ENCODE results near the gene SUCLG2.

Gene SUCLG2

GRCh38 chr3:67481126-67481525, 173.3 kb downstream of the SUCLG2 start:
- 95% methylated on average over 4 of the region's 4 CpGs for WGBS
- Histone ChIP-seq H3K14ac (ENCODE audit: low read length in 2 of 2) (no peak overlapping the region), H3K4me2 (ENCODE audit: low read length, poor library complexity, severe bottlenecking) (no peak overlapping the region)

GRCh38 chr3:67478423-67478822, 176.0 kb downstream of the SUCLG2 start:
- no peak overlapping the region for H2BK120ac ChIP-seq (ENCODE audit: low read depth, low read length)
- H3K27me3 ChIP-seq (ENCODE audit: control insufficient read depth in 1 of 2, insufficient read depth in 1 of 2, low read length in 2 of 2) = no peaks in the 10 kb centered on the region
- no peak overlapping the region for H3K9ac ChIP-seq (ENCODE audit: low read length)
- no peak for DNase-seq
- no peak overlapping the region for H2BK5ac ChIP-seq (ENCODE audit: low read depth, low read length, poor library complexity, severe bottlenecking)
- H2AFZ ChIP-seq (ENCODE audit: low read depth, low read length) = no peak overlapping the region
- no peak overlapping the region for H3K4me2 ChIP-seq (ENCODE audit: low read length, poor library complexity, severe bottlenecking)
- no peak overlapping the region for H3K23ac ChIP-seq (ENCODE audit: low read length in 2 of 2)
- H2BK15ac ChIP-seq (ENCODE audit: low read depth, poor library complexity, severe bottlenecking) = no peak overlapping the region
- H3K79me1 ChIP-seq (replicated peaks; ENCODE audit: low read length, poor library complexity, severe bottlenecking) = peaks cover 23% of the 10 kb centered on the region
- no peak overlapping the region for H3K4ac ChIP-seq (ENCODE audit: low read depth in 1 of 2, low read length in 2 of 2)
- no peaks in the 10 kb centered on the region for H3K9me3 ChIP-seq (ENCODE audit: control insufficient read depth, low read length)
- no peaks in the 10 kb centered on the region for H3K4me1 ChIP-seq (ENCODE audit: control insufficient read depth, insufficient read depth, low read depth, low read length)
- H3K14ac ChIP-seq (ENCODE audit: low read length in 2 of 2) = no peak overlapping the region
- no peak overlapping the region for H3K18ac ChIP-seq (ENCODE audit: low read depth in 1 of 2, low read length in 2 of 2)
- no peak overlapping the region for H2AK5ac ChIP-seq (ENCODE audit: low read length, severe bottlenecking)
- H3K4me3 ChIP-seq (ENCODE audit: insufficient read depth in 1 of 2, low read depth in 1 of 2, low read length in 2 of 2) = no peak overlapping the region
- no peak overlapping the region for H4K91ac ChIP-seq (ENCODE audit: low read length)
- H3K36me3 ChIP-seq (ENCODE audit: control insufficient read depth in 1 of 2, insufficient read depth in 2 of 2, low read depth in 1 of 2, low read length in 2 of 2) = peaks cover 0 to 19% of the 10 kb centered on the region in 2 experiments
- no peak overlapping the region for H2BK12ac ChIP-seq (ENCODE audit: low read length in 2 of 2)
- WGBS = 96% methylated on average over 6 of the region's 7 CpGs
- no peak overlapping the region for H3K27ac ChIP-seq (ENCODE audit: low read length, poor library complexity, severe bottlenecking)
- H4K8ac ChIP-seq (ENCODE audit: low read length) = no peak overlapping the region

More at GRCh38 chr3:67481126-67481525, 173.3 kb downstream of the SUCLG2 start:
- Histone ChIP-seq H2BK120ac (ENCODE audit: low read depth, low read length) (no peak overlapping the region), H3K79me1 (replicated peaks; ENCODE audit: low read length, poor library complexity, severe bottlenecking) (peaks cover 20% of the 10 kb centered on the region), H2BK15ac (ENCODE audit: low read depth, poor library complexity, severe bottlenecking) (no peak overlapping the region), H2BK5ac (ENCODE audit: low read depth, low read length, poor library complexity, severe bottlenecking) (no peak overlapping the region), H3K4me1 (ENCODE audit: control insufficient read depth, insufficient read depth, low read depth, low read length) (no peaks in the 10 kb centered on the region), H3K27ac (ENCODE audit: low read length, poor library complexity, severe bottlenecking) (no peak overlapping the region), H4K91ac (ENCODE audit: low read length) (no peak overlapping the region), H3K27me3 (ENCODE audit: control insufficient read depth in 1 of 2, insufficient read depth in 1 of 2, low read length in 2 of 2) (no peaks in the 10 kb centered on the region), H3K4ac (ENCODE audit: low read depth in 1 of 2, low read length in 2 of 2) (no peak overlapping the region), H3K4me3 (ENCODE audit: insufficient read depth in 1 of 2, low read depth in 1 of 2, low read length in 2 of 2) (no peak overlapping the region), H4K8ac (ENCODE audit: low read length) (no peak overlapping the region), H3K9ac (ENCODE audit: low read length) (no peak overlapping the region), H3K9me3 (ENCODE audit: control insufficient read depth, low read length) (no peaks in the 10 kb centered on the region), H2BK12ac (ENCODE audit: low read length in 2 of 2) (no peak overlapping the region), H2AFZ (ENCODE audit: low read depth, low read length) (no peak overlapping the region), H2AK5ac (ENCODE audit: low read length, severe bottlenecking) (no peak overlapping the region), H3K23ac (ENCODE audit: low read length in 2 of 2) (no peak overlapping the region), H3K18ac (ENCODE audit: low read depth in 1 of 2, low read length in 2 of 2) (no peak overlapping the region), H3K36me3 (ENCODE audit: control insufficient read depth in 1 of 2, insufficient read depth in 2 of 2, low read depth in 1 of 2, low read length in 2 of 2) (peaks cover 0 to 18% of the 10 kb centered on the region in 2 experiments)
- no peak for DNase-seq

GRCh38 chr3:67474311-67474710, 180.1 kb downstream of the SUCLG2 start:
- DNase-seq = no peak
- Histone ChIP-seq H3K23ac (ENCODE audit: low read length in 2 of 2) (no peak overlapping the region), H3K27ac (ENCODE audit: low read length, poor library complexity, severe bottlenecking) (no peak overlapping the region), H3K36me3 (ENCODE audit: control insufficient read depth in 1 of 2, insufficient read depth in 2 of 2, low read depth in 1 of 2, low read length in 2 of 2) (peaks cover 0 to 15% of the 10 kb centered on the region in 2 experiments), H2AFZ (ENCODE audit: low read depth, low read length) (no peak overlapping the region), H3K9ac (ENCODE audit: low read length) (no peak overlapping the region), H4K8ac (ENCODE audit: low read length) (no peak overlapping the region), H3K4ac (ENCODE audit: low read depth in 1 of 2, low read length in 2 of 2) (no peak overlapping the region), H3K27me3 (ENCODE audit: control insufficient read depth in 1 of 2, insufficient read depth in 1 of 2, low read length in 2 of 2) (no peaks in the 10 kb centered on the region), H4K91ac (ENCODE audit: low read length) (no peak overlapping the region), H3K18ac (ENCODE audit: low read depth in 1 of 2, low read length in 2 of 2) (no peak overlapping the region), H2BK12ac (ENCODE audit: low read length in 2 of 2) (no peak overlapping the region), H2AK5ac (ENCODE audit: low read length, severe bottlenecking) (no peak overlapping the region), H2BK15ac (ENCODE audit: low read depth, poor library complexity, severe bottlenecking) (no peak overlapping the region), H3K4me2 (ENCODE audit: low read length, poor library complexity, severe bottlenecking) (no peak overlapping the region), H3K79me1 (replicated peaks; ENCODE audit: low read length, poor library complexity, severe bottlenecking) (peaks cover 16% of the 10 kb centered on the region), H3K4me1 (ENCODE audit: control insufficient read depth, insufficient read depth, low read depth, low read length) (no peaks in the 10 kb centered on the region), H2BK5ac (ENCODE audit: low read depth, low read length, poor library complexity, severe bottlenecking) (no peak overlapping the region), H2BK120ac (ENCODE audit: low read depth, low read length) (no peak overlapping the region), H3K4me3 (ENCODE audit: insufficient read depth in 1 of 2, low read depth in 1 of 2, low read length in 2 of 2) (no peak overlapping the region), H3K9me3 (ENCODE audit: control insufficient read depth, low read length) (no peaks in the 10 kb centered on the region), H3K14ac (ENCODE audit: low read length in 2 of 2) (no peak overlapping the region)
- WGBS = 100% methylated on average over 4 of the region's 4 CpGs

GRCh38 chr3:67472674-67473201, 181.7 kb downstream of the SUCLG2 start:
- Histone ChIP-seq H3K18ac (ENCODE audit: low read depth in 1 of 2, low read length in 2 of 2) (no peak overlapping the region), H2AK5ac (ENCODE audit: low read length, severe bottlenecking) (no peak overlapping the region), H3K14ac (ENCODE audit: low read length in 2 of 2) (no peak overlapping the region), H3K79me1 (replicated peaks; ENCODE audit: low read length, poor library complexity, severe bottlenecking) (peaks cover 9% of the 10 kb centered on the region), H3K36me3 (ENCODE audit: control insufficient read depth in 1 of 2, insufficient read depth in 2 of 2, low read depth in 1 of 2, low read length in 2 of 2) (peaks cover 0 to 19% of the 10 kb centered on the region in 2 experiments), H2BK12ac (ENCODE audit: low read length in 2 of 2) (no peak overlapping the region), H2AFZ (ENCODE audit: low read depth, low read length) (no peak overlapping the region), H2BK15ac (ENCODE audit: low read depth, poor library complexity, severe bottlenecking) (no peak overlapping the region), H3K9me3 (ENCODE audit: control insufficient read depth, low read length) (no peaks in the 10 kb centered on the region), H3K27ac (ENCODE audit: low read length, poor library complexity, severe bottlenecking) (no peak overlapping the region), H3K4me2 (ENCODE audit: low read length, poor library complexity, severe bottlenecking) (no peak overlapping the region), H4K91ac (ENCODE audit: low read length) (no peak overlapping the region), H3K4me3 (ENCODE audit: insufficient read depth in 1 of 2, low read depth in 1 of 2, low read length in 2 of 2) (no peak overlapping the region), H3K27me3 (ENCODE audit: control insufficient read depth in 1 of 2, insufficient read depth in 1 of 2, low read length in 2 of 2) (no peaks in the 10 kb centered on the region), H2BK5ac (ENCODE audit: low read depth, low read length, poor library complexity, severe bottlenecking) (no peak overlapping the region), H3K23ac (ENCODE audit: low read length in 2 of 2) (no peak overlapping the region), H3K4ac (ENCODE audit: low read depth in 1 of 2, low read length in 2 of 2) (no peak overlapping the region), H3K9ac (ENCODE audit: low read length) (no peak overlapping the region), H3K4me1 (ENCODE audit: control insufficient read depth, insufficient read depth, low read depth, low read length) (no peaks in the 10 kb centered on the region), H4K8ac (ENCODE audit: low read length) (no peak overlapping the region), H2BK120ac (ENCODE audit: low read depth, low read length) (no peak overlapping the region)
- DNase-seq = no peak
- WGBS = 100% methylated on average over 2 of the region's 2 CpGs
